Mesenchymal stem cell (in vitro differentiated cells and primary cell): ENCODE results near the gene MAT1A.

Source experiments
- DNase-seq: peaks from one replicate; pipeline ENCODE4 v3.0.0-alpha.2; 2013
- H2AFZ ChIP-seq: one replicate; pipeline ENCODE4 v1.6.1; 2013; ENCODE audit warnings: low read depth, mild to moderate bottlenecking, control low read depth, inconsistent platforms, low read length, moderate library complexity
- H2AK5ac ChIP-seq: 2 replicates; pipeline ENCODE4 v1.6.1; 2013; ENCODE audit warnings: low read length, moderate library complexity, mild to moderate bottlenecking, inconsistent platforms; ENCODE audit not compliant: severe bottlenecking
- H2BK120ac ChIP-seq: one replicate; pipeline ENCODE4 v1.6.1; 2013; ENCODE audit warnings: low read depth, mild to moderate bottlenecking, inconsistent platforms, low read length, moderate library complexity
- H2BK12ac ChIP-seq, 2 experiments: one replicate each; pipeline ENCODE4 v1.6.1; 2013; ENCODE audit warnings: inconsistent platforms in 2 of 2, low read length in 2 of 2, mild to moderate bottlenecking in 2 of 2, moderate library complexity in 2 of 2, control low read depth in 1 of 2
- H2BK15ac ChIP-seq: one replicate; pipeline ENCODE4 v1.6.1; 2013; ENCODE audit warnings: mild to moderate bottlenecking, low read depth, inconsistent platforms; ENCODE audit not compliant: poor library complexity, severe bottlenecking
- H2BK5ac ChIP-seq: 2 replicates; pipeline ENCODE4 v1.6.1; 2013; ENCODE audit warnings: low read depth, mild to moderate bottlenecking, low read length, control low read depth, inconsistent platforms; ENCODE audit not compliant: poor library complexity, severe bottlenecking
- H3K14ac ChIP-seq, 2 experiments: one replicate each; pipeline ENCODE4 v1.6.1; 2013; ENCODE audit warnings: inconsistent platforms in 2 of 2, low read length in 2 of 2, control low read depth in 1 of 2, mild to moderate bottlenecking in 1 of 2, moderate library complexity in 1 of 2
- H3K18ac ChIP-seq, 2 experiments: one replicate each; pipeline ENCODE4 v1.6.1; 2013; ENCODE audit warnings: inconsistent platforms in 2 of 2, low read length in 2 of 2, control low read depth in 1 of 2, low read depth in 1 of 2, mild to moderate bottlenecking in 1 of 2
- H3K23ac ChIP-seq, 2 experiments: one replicate each; pipeline ENCODE4 v1.6.1; 2013; ENCODE audit warnings: inconsistent platforms in 2 of 2, low read length in 2 of 2, mild to moderate bottlenecking in 2 of 2, moderate library complexity in 2 of 2, control low read depth in 1 of 2
- H3K27ac ChIP-seq: 2 replicates; pipeline ENCODE4 v1.5.1; 2013; ENCODE audit warnings: mild to moderate bottlenecking, moderate library complexity, low read length, control low read depth, inconsistent platforms; ENCODE audit not compliant: poor library complexity, severe bottlenecking
- H3K27me3 ChIP-seq, 2 experiments: 2 replicates each; pipeline versions ENCODE4 v1.6.1 to v1.7.0; 2013; ENCODE audit warnings: low read length in 2 of 2, mild to moderate bottlenecking in 2 of 2, moderate library complexity in 2 of 2, control low read depth in 1 of 2, inconsistent platforms in 1 of 2; ENCODE audit not compliant: control insufficient read depth in 1 of 2, insufficient read depth in 1 of 2
- H3K36me3 ChIP-seq, 2 experiments: 2 replicates each; pipeline versions ENCODE4 v1.6.1 to v1.7.0; 2013; ENCODE audit warnings: low read length in 2 of 2, control low read depth in 1 of 2, inconsistent platforms in 1 of 2, low read depth in 1 of 2, mild to moderate bottlenecking in 1 of 2; ENCODE audit not compliant: insufficient read depth in 2 of 2, control insufficient read depth in 1 of 2
- H3K4ac ChIP-seq, 2 experiments: one replicate each; pipeline ENCODE4 v1.6.1; 2013; ENCODE audit warnings: inconsistent platforms in 2 of 2, low read length in 2 of 2, mild to moderate bottlenecking in 2 of 2, moderate library complexity in 2 of 2, control low read depth in 1 of 2, low read depth in 1 of 2
- H3K4me1 ChIP-seq: 2 replicates; pipeline ENCODE4 v1.6.1; 2013; ENCODE audit warnings: low read depth, low read length, control low read depth; ENCODE audit not compliant: control insufficient read depth, insufficient read depth
- H3K4me2 ChIP-seq: 2 replicates; pipeline ENCODE4 v1.6.1; 2013; ENCODE audit warnings: low read length, mild to moderate bottlenecking, inconsistent platforms; ENCODE audit not compliant: poor library complexity, severe bottlenecking
- H3K4me3 ChIP-seq, 2 experiments: 2 replicates each; pipeline versions ENCODE4 v1.5.1 to v1.7.0; 2013; ENCODE audit warnings: low read length in 2 of 2, mild to moderate bottlenecking in 2 of 2, control low read depth in 1 of 2, low read depth in 1 of 2; ENCODE audit not compliant: insufficient read depth in 1 of 2
- H3K79me1 ChIP-seq: replicated peaks from 2 replicates; pipeline ENCODE4 v1.6.1; 2013; ENCODE audit warnings: mild to moderate bottlenecking, control low read depth, low read length, inconsistent platforms; ENCODE audit not compliant: poor library complexity, severe bottlenecking
- H3K9ac ChIP-seq: 2 replicates; pipeline ENCODE4 v1.7.0; 2013; ENCODE audit warnings: mild to moderate bottlenecking, low read length, moderate library complexity
- H3K9me3 ChIP-seq: 2 replicates; pipeline ENCODE4 v1.7.0; 2013; ENCODE audit warnings: mild to moderate bottlenecking, low read length; ENCODE audit not compliant: control insufficient read depth
- H4K8ac ChIP-seq: one replicate; pipeline ENCODE4 v1.6.1; 2013; ENCODE audit warnings: inconsistent platforms, mild to moderate bottlenecking, low read length, moderate library complexity
- H4K91ac ChIP-seq: one replicate; pipeline ENCODE4 v1.6.1; 2013; ENCODE audit warnings: mild to moderate bottlenecking, low read length, inconsistent platforms
- WGBS: methylation state at CpG from one replicate; pipeline ENCODE4 v1.1.7; 2013; ENCODE audit warnings: mixed read lengths; 5-methylcytosine and 5-hydroxymethylcytosine counted together

Gene MAT1A

DNA sequence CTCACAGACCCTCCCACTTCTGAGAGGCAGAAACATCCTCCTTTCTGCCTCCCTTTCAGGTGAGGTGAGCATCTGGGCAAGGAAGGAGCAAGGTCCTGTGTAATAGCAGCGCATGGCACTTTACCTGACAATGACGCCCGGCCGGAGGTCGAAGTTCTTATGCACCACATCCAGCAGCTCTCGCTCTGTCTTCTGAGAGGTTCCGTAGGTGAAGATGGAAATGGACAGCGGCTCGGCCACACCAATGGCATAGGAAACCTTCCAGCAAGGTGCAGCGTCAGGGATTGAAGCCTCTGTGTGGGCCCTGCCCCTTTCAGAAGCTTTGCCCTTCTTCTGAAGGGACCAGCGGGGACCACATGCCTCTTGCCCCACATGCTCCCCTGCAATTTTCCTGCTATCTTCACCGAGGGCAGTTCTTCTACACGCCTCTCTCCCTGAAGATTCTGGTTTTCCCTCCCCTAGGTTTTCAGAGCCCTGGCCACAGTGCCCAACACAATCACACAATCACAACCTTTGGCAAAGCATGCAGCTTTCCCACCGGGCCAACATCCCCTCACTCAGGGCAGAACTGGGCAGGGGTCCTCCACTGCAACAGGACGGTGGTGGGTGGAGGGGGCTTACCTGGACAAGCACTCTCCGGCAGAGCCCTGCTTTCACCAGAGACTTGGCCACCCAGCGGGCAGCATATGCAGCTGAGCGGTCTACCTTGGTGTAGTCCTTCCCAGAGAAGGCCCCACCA is 14.9 kb downstream of the MAT1A start:
- Histone ChIP-seq H4K91ac (no peak overlapping the region), H2BK120ac (no peak overlapping the region), H3K4me3 (no peak overlapping the region), H3K14ac (peak overlapping the region in 1 of 2 experiments; percentile 26), H2BK12ac (no peak overlapping the region), H3K79me1 (no peaks in the 10 kb centered on the region), H4K8ac (no peak overlapping the region), H2AFZ (no peak overlapping the region), H2BK5ac (no peak overlapping the region), H2AK5ac (no peak overlapping the region), H3K23ac (no peak overlapping the region), H3K18ac (no peak overlapping the region), H3K27ac (no peak overlapping the region), H3K36me3 (no peaks in the 10 kb centered on the region), H3K9me3 (no peaks in the 10 kb centered on the region), H3K27me3 (peaks cover 7 to 63% of the 10 kb centered on the region in 2 experiments), H2BK15ac (no peak overlapping the region), H3K4ac (no peak overlapping the region), H3K4me1 (no peaks in the 10 kb centered on the region), H3K9ac (no peak overlapping the region), H3K4me2 (no peak overlapping the region)
- no peak for DNase-seq
- WGBS, result 89% methylated on average over 18 of the region's 18 CpGs

DNA sequence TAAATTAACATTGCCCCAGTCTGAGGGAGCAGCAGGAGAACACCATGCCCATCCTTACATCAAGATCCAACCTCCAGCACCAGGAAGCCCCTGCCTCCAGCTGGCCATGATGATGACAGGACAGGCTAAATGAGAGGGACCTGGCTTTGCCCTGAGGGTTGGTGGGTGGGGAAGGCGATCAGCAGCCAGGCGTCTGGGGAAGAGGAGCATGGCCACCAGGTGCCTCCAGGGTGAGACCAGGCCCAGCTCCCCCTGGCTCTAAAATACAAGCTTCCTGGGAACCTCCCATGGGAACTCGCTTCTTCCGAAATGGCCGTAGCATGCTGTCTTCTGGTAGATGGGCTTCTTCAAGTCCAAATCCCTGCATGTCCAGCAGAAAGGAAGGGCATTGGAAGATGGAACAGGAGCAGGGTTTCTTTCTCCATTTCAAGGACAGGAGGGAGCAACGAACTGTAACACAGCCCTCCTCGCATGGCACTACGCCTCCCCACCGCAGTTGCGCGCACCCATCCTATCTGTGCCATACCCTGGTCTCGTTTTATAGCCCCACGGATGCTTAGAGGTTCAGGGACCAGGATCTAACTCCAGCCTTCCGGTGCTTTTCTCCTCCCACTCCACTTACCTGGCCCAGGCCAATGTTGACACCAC is 15.8 kb downstream of the MAT1A start:
- Histone ChIP-seq H4K8ac (no peak overlapping the region), H2BK12ac (no peak overlapping the region), H2BK15ac (no peak overlapping the region), H3K23ac (no peak overlapping the region), H3K9me3 (no peaks in the 10 kb centered on the region), H3K4me3 (no peak overlapping the region), H2AFZ (no peak overlapping the region), H2AK5ac (no peak overlapping the region), H4K91ac (no peak overlapping the region), H3K9ac (no peak overlapping the region), H2BK5ac (no peak overlapping the region), H3K4me1 (no peaks in the 10 kb centered on the region), H3K79me1 (no peaks in the 10 kb centered on the region), H3K27me3 (peaks cover 7 to 56% of the 10 kb centered on the region in 2 experiments), H2BK120ac (no peak overlapping the region), H3K27ac (no peak overlapping the region), H3K4ac (no peak overlapping the region), H3K36me3 (no peaks in the 10 kb centered on the region), H3K4me2 (no peak overlapping the region), H3K14ac (no peak overlapping the region), H3K18ac (no peak overlapping the region)
- WGBS, result 82% methylated on average over 14 of the region's 14 CpGs
- DNase-seq, result no peak

DNA sequence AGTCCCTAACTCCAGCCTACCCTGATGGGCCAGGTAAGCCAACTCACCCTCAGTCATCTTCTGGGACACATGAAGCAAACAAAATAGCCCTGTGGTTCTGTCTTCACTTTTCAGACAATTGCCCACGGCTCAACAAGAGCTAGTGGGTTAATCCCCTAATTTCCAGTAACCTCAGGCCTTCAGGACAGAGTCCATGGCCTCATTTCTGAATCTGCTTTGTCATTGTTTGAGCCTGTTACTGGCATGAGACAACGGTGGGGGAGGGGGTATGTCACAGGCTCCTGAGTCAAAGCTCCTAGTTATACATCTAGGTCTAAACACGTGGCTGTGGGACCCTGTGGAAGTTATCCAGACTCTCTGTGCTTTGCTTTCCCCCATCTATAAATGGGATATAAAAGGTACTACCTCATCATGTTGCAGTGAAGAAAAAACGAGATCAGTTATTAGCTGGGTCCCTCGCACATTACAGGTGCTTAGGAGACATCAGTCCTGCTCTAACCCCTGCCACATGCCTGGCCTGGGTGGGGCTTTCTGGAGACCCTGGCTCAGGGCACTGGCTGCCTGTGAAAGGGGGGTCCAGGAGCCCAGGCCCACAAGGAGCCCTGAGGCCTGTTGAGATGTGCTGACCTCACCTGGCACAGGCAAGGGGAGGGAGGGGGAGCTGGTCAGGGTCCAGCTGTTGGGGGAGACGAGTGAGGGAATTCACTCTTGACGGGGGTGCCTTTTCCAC is 16.5 kb downstream of the MAT1A start:
- H3K27ac ChIP-seq, result no peak overlapping the region
- no peak overlapping the region for H3K4ac ChIP-seq
- no peak overlapping the region for H2BK120ac ChIP-seq
- H3K18ac ChIP-seq, result no peak overlapping the region
- H4K91ac ChIP-seq, result no peak overlapping the region
- no peak overlapping the region for H3K4me3 ChIP-seq
- H3K4me2 ChIP-seq, result no peak overlapping the region
- H2AFZ ChIP-seq, result peak overlapping the region; percentile 14
- DNase-seq, result peak; percentile 7
- H3K36me3 ChIP-seq, result no peaks in the 10 kb centered on the region
- no peak overlapping the region for H4K8ac ChIP-seq
- no peaks in the 10 kb centered on the region for H3K79me1 ChIP-seq
- no peaks in the 10 kb centered on the region for H3K4me1 ChIP-seq
- H2AK5ac ChIP-seq, result no peak overlapping the region
- no peak overlapping the region for H2BK5ac ChIP-seq
- H3K23ac ChIP-seq, result no peak overlapping the region
- WGBS, result 78% methylated on average over 4 of the region's 7 CpGs
- H3K27me3 ChIP-seq, result peaks cover 4 to 51% of the 10 kb centered on the region in 2 experiments
- H3K9me3 ChIP-seq, result no peaks in the 10 kb centered on the region
- H3K9ac ChIP-seq, result no peak overlapping the region
- H2BK12ac ChIP-seq, result no peak overlapping the region
- no peak overlapping the region for H3K14ac ChIP-seq
- H2BK15ac ChIP-seq, result no peak overlapping the region

DNA sequence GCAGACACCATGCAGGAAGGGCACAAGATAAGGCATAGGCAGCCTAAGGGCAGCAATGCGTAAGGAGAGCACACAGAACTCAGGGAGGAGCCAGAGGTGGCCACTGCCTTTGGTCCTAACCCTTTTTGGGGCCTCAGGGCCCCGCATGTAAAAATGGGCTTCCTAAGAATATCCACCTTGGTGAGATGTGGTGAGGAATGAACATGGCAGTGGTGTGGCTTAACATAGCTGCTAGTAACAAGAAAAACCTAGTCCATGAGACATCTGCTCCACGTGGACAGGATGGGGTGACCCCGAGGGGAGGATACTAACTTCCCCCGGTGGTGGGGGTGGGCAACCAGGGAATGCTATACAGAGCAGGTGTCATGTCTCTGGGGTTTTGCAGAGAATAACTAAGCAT is 18.0 kb downstream of the MAT1A start:
- Histone ChIP-seq H3K18ac (no peak overlapping the region), H3K4me1 (no peaks in the 10 kb centered on the region), H3K36me3 (no peaks in the 10 kb centered on the region), H3K27ac (no peak overlapping the region), H3K4me2 (no peak overlapping the region), H2BK120ac (no peak overlapping the region), H2AK5ac (no peak overlapping the region), H2AFZ (no peak overlapping the region), H3K14ac (no peak overlapping the region), H3K23ac (no peak overlapping the region), H2BK15ac (no peak overlapping the region), H4K91ac (no peak overlapping the region), H3K4me3 (no peak overlapping the region), H3K79me1 (no peaks in the 10 kb centered on the region), H3K9me3 (no peaks in the 10 kb centered on the region), H4K8ac (no peak overlapping the region), H3K9ac (no peak overlapping the region), H3K27me3 (peaks cover 4 to 36% of the 10 kb centered on the region in 2 experiments), H2BK5ac (no peak overlapping the region), H2BK12ac (no peak overlapping the region), H3K4ac (no peak overlapping the region)
- DNase-seq, result no peak
- 77% methylated on average over 5 of the region's 5 CpGs for WGBS
